HG03520 (cell line): ENCODE measurements around the gene TRIP12.
A peak's percentile ranks its signal among the peaks of the same experiment; 100 is the strongest.
"Not testable (repeated sequence)": the region's sequence is repeated elsewhere in the genome, so short reads cannot be mapped to it uniquely, and the experiment has no call there.

ENCODE experiments used
- ATAC-seq: cut with Tn5 transposase; IDR thresholded peaks from one replicate; pipeline ENCODE4 v1.9.1; 2021; ENCODE audit warnings: mild to moderate bottlenecking, moderate library complexity; ENCODE audit not compliant: unreplicated experiment

Gene TRIP12

DNA sequence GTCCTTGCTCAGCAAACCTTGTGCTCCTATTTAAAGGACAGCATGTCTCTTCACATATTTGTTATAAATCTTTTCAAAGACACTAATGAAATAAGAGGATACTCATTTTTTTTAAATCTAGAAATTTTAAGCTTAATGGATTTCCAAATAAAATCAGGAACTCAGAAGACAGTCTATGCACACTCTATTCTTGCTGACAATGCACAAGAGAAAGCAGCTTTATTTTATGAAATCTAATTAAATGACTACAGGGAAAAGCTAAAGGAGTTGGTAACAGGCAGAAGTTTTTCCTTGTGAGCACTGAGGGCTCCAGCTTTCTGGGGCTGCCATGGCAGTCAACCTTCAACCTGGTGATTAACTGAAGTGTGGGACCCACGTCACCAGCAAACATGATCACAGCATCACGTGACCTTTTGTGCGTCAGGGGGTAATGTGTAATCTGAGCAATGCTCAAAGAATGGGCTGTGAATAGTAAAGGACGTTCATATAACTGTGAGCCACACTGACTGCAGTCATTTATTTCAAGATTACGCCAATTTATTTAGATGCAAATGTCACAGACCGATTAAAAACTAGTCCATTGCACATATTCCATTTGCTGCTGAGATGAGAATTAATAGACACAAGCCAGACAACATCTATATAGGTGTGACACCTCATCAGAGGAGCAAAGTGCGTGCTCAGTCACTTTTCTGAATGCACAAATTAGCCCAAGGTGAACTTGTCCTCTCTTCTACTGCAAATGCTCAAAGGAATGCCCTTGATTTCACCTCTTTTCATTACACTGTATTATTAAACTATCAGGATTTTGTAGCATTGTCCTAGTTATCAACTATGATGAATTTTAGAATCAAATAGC is 195.9 kb downstream of the TRIP12 start:
- ATAC-seq, result no peak

DNA sequence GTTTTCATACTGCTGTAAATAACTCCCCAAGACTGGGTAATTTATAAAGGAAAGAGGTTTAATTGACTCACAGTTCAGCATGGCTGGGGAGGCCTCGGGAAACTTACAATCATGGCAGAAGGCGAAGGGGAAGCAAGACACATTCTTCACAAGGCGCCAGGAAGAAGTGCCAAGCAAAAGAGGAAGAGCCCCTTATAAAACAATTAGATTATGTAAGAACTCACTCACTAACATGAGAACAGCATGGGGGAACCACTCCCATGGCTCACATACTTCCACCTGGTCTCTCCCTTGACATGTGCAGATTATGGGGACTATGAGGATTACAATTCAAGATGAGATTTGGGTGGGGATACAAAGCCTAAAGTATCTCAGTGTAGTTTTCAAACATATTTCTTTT is 198.6 kb downstream of the TRIP12 start:
- ATAC-seq, result not testable (repeated sequence)

DNA sequence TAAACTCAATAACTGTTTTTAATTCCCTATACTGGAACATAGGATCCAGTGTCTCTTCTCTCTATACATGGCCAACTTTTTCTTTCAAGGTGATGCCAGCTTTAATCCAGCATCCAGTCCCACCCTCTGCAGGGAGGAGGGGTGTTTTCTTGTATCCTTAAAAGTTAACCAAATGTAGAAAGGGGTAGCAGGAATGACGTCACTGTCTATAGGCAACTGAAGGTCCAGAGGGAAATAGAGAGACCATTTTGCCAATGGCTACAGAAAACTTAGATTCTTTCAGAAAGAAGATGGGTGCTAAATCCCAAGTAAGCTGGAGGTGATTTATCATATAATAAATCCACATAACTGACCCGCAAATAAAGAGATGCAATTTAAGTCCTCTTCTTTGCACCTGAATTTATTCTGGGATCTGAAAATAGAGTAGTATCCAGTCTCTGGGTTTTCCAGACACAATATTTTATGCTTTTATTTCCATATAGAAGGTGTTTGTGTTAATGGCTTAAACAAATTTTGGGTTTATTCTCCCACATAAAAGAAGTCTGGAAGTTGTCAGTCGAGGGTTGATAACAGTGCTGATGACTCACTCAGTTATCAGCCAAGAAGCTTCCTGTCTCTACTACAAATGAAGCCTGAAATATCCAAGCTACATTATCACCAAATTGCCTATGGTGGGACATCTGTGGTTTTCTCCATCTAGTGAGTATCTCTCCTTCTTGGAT is 201.7 kb downstream of the TRIP12 start:
- ATAC-seq, result no peak

DNA sequence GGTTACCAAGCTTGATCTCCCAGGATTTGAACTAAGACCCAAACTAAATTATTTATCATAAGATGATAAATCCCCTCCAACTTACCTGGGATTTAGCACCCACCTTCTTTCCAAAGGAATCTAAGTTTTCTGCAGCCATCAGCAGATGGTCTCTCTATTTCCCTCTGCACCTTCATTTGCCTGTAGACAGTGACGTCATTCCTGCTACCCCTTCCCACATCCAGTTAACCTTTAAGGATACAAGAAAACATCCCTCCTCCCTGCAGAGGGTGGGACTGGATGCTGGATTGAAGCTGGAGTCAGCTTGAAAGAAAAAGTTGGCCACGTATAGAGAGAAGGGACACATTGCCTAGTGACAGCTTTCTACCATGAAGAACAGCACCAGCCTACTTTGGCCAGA is 203.8 kb downstream of the TRIP12 start:
- ATAC-seq, result no peak

DNA sequence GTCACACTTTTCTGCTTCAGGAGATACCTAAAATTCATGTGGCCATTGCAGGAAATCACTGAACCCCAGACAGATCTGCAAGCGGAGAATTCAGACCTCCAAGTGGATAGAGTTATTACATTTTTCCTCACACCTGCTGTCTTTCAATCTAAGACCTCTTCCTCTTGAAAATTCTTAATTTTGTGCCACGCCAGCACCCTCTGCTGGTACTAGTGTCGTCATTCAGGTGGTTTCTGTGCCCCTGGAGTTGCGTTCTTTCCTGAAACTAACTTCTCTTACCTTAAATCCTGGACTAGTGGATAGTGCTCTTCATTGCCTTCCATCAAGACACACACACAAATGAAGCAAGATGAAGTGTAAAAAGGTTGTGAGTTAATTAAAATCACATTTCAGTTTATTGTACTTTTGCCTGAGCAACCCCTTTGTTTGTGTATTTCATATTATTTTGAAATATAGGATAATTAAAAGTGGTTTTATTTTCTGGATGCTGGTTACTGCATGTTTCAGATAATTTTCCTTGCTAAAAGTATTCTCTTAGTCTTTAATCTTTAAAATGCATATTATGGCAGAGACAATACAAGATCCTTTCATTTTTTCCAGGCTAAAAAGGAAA is 205.8 kb downstream of the TRIP12 start:
- ATAC-seq, result no peak

DNA sequence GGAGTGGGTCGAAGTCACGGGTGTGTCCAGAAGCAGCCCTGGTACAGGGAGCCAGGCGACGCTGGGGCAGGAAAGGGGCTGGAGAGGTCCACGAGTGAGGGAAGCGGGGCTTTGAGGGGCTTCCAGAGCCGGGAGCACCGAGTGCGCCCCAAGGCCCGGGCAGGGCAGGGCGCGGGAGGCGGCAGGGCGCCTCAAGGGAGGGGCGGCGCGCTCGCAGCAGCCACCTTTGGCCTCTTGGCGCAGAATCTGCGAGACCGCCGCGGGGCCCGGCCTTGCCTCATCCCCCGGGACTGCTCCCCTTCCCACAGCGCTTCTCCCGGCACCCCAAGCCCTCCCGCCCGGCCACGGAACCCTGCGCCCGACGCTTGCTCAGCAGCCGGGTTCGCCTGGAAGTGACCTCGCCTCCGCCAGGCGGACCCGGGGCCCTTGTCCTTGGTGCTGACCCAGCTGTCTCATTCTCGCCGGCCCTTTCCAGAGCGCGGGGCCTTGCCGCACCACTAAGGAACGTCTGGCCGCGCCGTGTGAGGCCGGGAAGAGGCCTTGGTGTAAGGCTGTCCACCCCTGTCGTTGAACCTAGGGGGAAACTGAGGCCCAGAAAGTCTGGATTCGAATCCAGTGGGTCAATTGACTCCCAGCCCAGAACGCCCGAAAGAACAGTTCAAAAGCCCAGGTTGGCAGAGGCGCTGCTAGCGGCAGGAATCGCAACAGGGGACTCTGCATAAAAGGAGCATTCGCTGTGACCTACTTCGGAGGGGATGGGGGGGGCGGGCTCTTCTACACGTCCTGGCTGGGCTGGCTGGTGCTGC is 206.9 kb downstream of the TRIP12 start:
- ATAC-seq, result peak; percentile 40

DNA sequence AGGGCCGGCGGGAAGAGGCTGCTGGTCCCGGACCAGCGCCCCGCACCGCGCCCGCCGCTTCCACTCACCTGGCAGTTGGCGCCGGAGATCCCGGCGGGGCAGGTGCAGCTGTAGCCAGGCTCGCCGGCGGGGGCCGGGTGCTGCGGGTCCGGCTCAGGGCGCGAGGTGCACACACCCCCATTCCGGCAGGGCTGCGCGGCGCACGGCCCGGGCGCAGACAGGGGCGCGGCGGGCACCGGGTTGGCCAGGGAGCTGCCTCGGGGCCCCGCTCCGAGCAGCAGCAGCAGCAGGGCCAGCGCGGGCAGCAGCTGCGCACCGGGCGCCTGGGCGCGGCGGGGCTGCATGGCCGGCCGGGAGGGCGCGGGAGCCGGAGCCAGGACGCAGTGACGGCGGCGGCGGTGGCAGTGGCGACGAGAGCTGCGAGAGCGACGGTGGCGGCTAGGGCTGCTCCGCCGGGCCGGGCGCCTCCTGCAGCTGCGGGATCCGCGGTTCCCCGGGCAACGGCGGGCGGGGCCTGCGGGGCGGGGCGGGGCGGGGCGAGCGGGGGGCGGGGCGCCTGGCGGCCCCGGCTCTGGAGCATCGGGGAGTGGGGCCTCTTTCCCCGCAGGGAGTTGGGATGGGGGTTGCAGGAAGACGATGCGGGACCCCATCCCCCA is 207.6 kb downstream of the TRIP12 start, which contains the start of gene DNER:
Gene DNER, minus strand, starts transcription at position 476 of the 656 bp plus-strand sequence. Its CDS starts 132 bp downstream, at position 344.
- peak; percentile 62 for ATAC-seq
